GM12878 (cell line): ENCODE measurements around the gene MEMO1. TPM values are rescaled to one million over a fixed set of nuclear protein-coding genes. Genes with fewer than 3 reads are reported as not detected.

Experiments
- ATAC-seq: fragments of 200-7000 bp; cut with Tn5 transposase; 3 replicates; pipeline ENCODE4 v1.9.1; 2020; ENCODE audit warnings: mild to moderate bottlenecking, moderate library complexity
- BruUV-seq: library from RNA; stranded (reverse); fragments of 400-500 nt; replicated peaks from 2 replicates; lab custom pipeline; 2021; lab: Mats Ljungman, UMichigan
- CTCF ChIA-PET: fragments of 300-600 bp; sonication (Branson Sonifier 250); formaldehyde crosslinking; extraction: SDS; loops from one replicate; lab custom pipeline; 2021; ENCODE audit warnings: inconsistent platforms; lab: Yijun Ruan, JAX
- POLR2A ChIA-PET: fragments of 350-600 bp; formaldehyde crosslinking; extraction: SDS; loops from one replicate; lab custom pipeline; 2021; ENCODE audit warnings: inconsistent platforms; lab: Charles Lee
- RAD21 ChIA-PET: fragments of 300-600 bp; sonication (Branson Sonifier 250); formaldehyde crosslinking; loops from one replicate; lab custom pipeline; 2023; ENCODE audit warnings: antibody characterized with exemption; ENCODE audit not compliant: unreplicated experiment; lab: Charles Lee
- SMC1A ChIA-PET: fragments of 300-600 bp; sonication (Branson Sonifier 250); formaldehyde crosslinking; loops from one replicate; lab custom pipeline; 2023; ENCODE audit not compliant: unreplicated experiment, uncharacterized antibody; lab: Charles Lee
- DNase-seq: peaks from one replicate; pipeline ENCODE4 v3.0.0-alpha.2; 2011; ENCODE audit warnings: low read depth, low spot score
- FAIRE-seq: peaks from 3 replicates; lab custom pipeline; 2011; peaks lifted over from hg19 to GRCh38; lab: Jason Lieb, UNC
- H2AFZ ChIP-seq: 2 replicates; pipeline ENCODE4 v1.6.0; 2011; ENCODE audit warnings: low read depth, low read length, control low read depth; ENCODE audit not compliant: control insufficient read depth
- H3K27ac ChIP-seq: 2 replicates; pipeline ENCODE4 v1.5.1; 2011; ENCODE audit warnings: control low read depth; ENCODE audit not compliant: control insufficient read depth, insufficient read depth
- H3K27me3 ChIP-seq, 2 experiments: replicated peaks in 1 of 2; 2 replicates each; pipeline versions ENCODE4 v1.6.0 to v1.6.1; 2011; ENCODE audit warnings: low read length in 1 of 2; ENCODE audit not compliant: control insufficient read depth in 2 of 2, insufficient read depth in 2 of 2
- H3K36me3 ChIP-seq, 2 experiments: 2 replicates each; pipeline ENCODE4 v1.5.1; 2011; ENCODE audit warnings: low read length in 1 of 2; ENCODE audit not compliant: control insufficient read depth in 2 of 2, insufficient read depth in 2 of 2
- H3K4me1 ChIP-seq: 2 replicates; pipeline ENCODE4 v1.6.1; 2011; ENCODE audit warnings: mild to moderate bottlenecking, low read length, moderate library complexity, mixed read lengths; ENCODE audit not compliant: control insufficient read depth, insufficient read depth
- H3K4me2 ChIP-seq: 2 replicates; pipeline ENCODE4 v1.6.0; 2011; ENCODE audit warnings: control low read depth; ENCODE audit not compliant: control insufficient read depth, insufficient read depth
- H3K4me3 ChIP-seq: fragments of 200-600 bp; sonication (generic); 2 replicates; pipeline ENCODE4 v1.5.1; 2016
- H3K79me2 ChIP-seq: 2 replicates; pipeline ENCODE4 v1.6.0; 2011; ENCODE audit warnings: low read length; ENCODE audit not compliant: control insufficient read depth, insufficient read depth
- H3K9ac ChIP-seq: 2 replicates; pipeline ENCODE4 v1.8.0; 2011; ENCODE audit warnings: low read length, control low read depth, mixed read lengths; ENCODE audit not compliant: control insufficient read depth, insufficient read depth
- H3K9me3 ChIP-seq: replicated peaks from 3 replicates; pipeline ENCODE4 v1.5.1; 2011; ENCODE audit warnings: mild to moderate bottlenecking, low read length; ENCODE audit not compliant: control insufficient read depth, insufficient read depth
- H4K20me1 ChIP-seq: 2 replicates; pipeline ENCODE4 v1.6.0; 2011; ENCODE audit not compliant: control insufficient read depth, insufficient read depth
- ATF2 ChIP-seq: IDR thresholded peaks from 2 replicates; pipeline ENCODE4 v1.6.1; 2012; ENCODE audit warnings: low read length, inconsistent platforms
- CEBPZ ChIP-seq: fragments of 150-350 bp; IDR thresholded peaks from 2 replicates; pipeline ENCODE4 v1.6.1; 2016; ENCODE audit warnings: low read depth, low read length
- ESRRA ChIP-seq: IDR thresholded peaks from 2 replicates; pipeline ENCODE4 v1.6.1; 2012; ENCODE audit warnings: mild to moderate bottlenecking, low read length, improper control_type of control experiment
- IKZF1 ChIP-seq: fragments of 450-650 bp; conservative IDR thresholded peaks from 2 replicates; pipeline ENCODE4 v1.6.1; 2017; ENCODE audit warnings: antibody characterized with exemption, mild to moderate bottlenecking
- IKZF2 ChIP-seq, 2 experiments: fragments of 450-650 bp; IDR thresholded peaks; 2 replicates each; pipeline ENCODE4 v1.6.1; 2017; ENCODE audit warnings: mild to moderate bottlenecking in 2 of 2, moderate library complexity in 2 of 2
- MYC ChIP-seq: IDR thresholded peaks from 2 replicates; pipeline ENCODE4 v1.6.1; 2011; ENCODE audit warnings: mild to moderate bottlenecking, low read length, moderate library complexity, inconsistent platforms; ENCODE audit not compliant: insufficient read depth, insufficient replicate concordance, insufficient read length, severe bottlenecking
- NFIC ChIP-seq: IDR thresholded peaks from 2 replicates; pipeline ENCODE4 v1.6.1; 2012; ENCODE audit warnings: low read depth, mild to moderate bottlenecking, inconsistent platforms, low read length, moderate library complexity
- NKRF ChIP-seq: fragments of 450-650 bp; conservative IDR thresholded peaks from 2 replicates; pipeline ENCODE4 v1.6.1; 2017; ENCODE audit warnings: mild to moderate bottlenecking, moderate library complexity
- REST ChIP-seq: IDR thresholded peaks from 2 replicates; pipeline ENCODE4 v1.6.1; 2012; ENCODE audit warnings: mild to moderate bottlenecking, low read depth, low read length
- SREBF2 ChIP-seq: IDR thresholded peaks from 2 replicates; pipeline ENCODE4 v1.6.1; 2012; ENCODE audit warnings: mild to moderate bottlenecking, low read length
- ZBED1 ChIP-seq: IDR thresholded peaks from 2 replicates; pipeline ENCODE4 v1.6.1; 2016; ENCODE audit warnings: borderline replicate concordance
- WGBS: methylation state at CpG from one replicate; pipeline ENCODE4 v1.1.6; 2016; ENCODE audit warnings: low lambda C conversion rate; ENCODE audit not compliant: insufficient replicate concordance, insufficient coverage; ENCODE audit errors: missing lambda C conversion rate; 5-methylcytosine and 5-hydroxymethylcytosine counted together
- in situ Hi-C: fragments of 300-500 bp; cut with MboI; formaldehyde crosslinking; loops from 9 replicates; pipeline ENCODE4 v1.14.3; 2018; ENCODE audit warnings: mixed read lengths
- intact Hi-C: fragments of 100-400 bp; cut with micrococcal nuclease; formaldehyde crosslinking; loops from one replicate; pipeline ENCODE4 v1.14.2; 2022; ENCODE audit not compliant: unreplicated experiment
- polyA plus RNA-seq, 11 experiments: library from polyadenylated mRNA; depleted of rRNA in 4 of 11; unstranded in 6 of 11; stranded (reverse) in 5 of 11; fragments of >200 nt; fragmentation: Nextera tagmentation in 4 of 11; fragmentation: Illumina TruSeq in 1 of 11; extraction: Ambion mirVana in 4 of 11; extraction: Trizol in 1 of 11; gene quantifications; 1 replicate in 1 of 11; 2 replicates in 10 of 11; pipeline versions ENCODE4 v1.2.1 to v1.2.3, GENCODE V29; 2011 to 2016; ENCODE audit warnings: inconsistent platforms in 2 of 11, missing spikeins in 2 of 11, low read depth in 1 of 11
- total RNA-seq, 4 experiments: library from RNA; depleted of rRNA in 3 of 4; stranded (reverse); fragments of >200 nt in 3 of 4; fragmentation: Illumina TruSeq in 1 of 4; extraction: Trizol in 1 of 4; gene quantifications; 2 replicates each; pipeline versions ENCODE4 v1.2.1 to v1.2.3, GENCODE V29; 2013 to 2021
- TF ChIP-seq, protein P1 (sequence below): IDR thresholded peaks from 2 replicates; pipeline ENCODE4 v1.6.1; 2011; ENCODE audit warnings: mild to moderate bottlenecking, low read depth, low read length, moderate library complexity; ENCODE audit not compliant: insufficient replicate concordance

Gene MEMO1
- total and polyA plus RNA-seq, 10 of the 15 experiments (the other 5 are each of a cell fraction or from before 2014, with no cell fraction given): 39.8 to 99.1 (median 72.2) TPM

DNA sequence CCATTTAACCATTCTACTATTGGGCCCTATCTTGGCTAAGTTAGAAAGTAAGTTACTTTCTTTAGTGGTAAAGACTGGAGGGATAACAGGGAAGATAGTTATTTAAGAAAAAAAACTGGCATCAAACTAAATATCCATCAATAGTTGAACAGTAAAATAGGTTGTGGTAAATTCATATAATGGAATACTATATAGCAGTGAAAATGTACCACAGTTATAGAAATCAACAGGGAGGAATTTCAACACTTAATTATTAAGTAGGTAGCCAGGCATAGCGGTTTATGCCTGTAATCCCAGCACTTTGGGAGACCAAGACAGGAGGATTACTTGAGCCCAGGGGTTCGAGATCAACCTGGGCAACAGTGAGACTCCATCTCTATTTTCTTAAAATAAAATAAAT lies 49.5 kb upstream of the MEMO1 start:
- in situ Hi-C loops (no loop called here), intact Hi-C loops (loop anchor here (5.0 kb wide), 2 partner anchors 103 to 107 kb away; partner anchors contain the start of gene SLC30A6)
- ChIA-PET RAD21 (no interaction called here), POLR2A (interaction anchor here (0.6 kb wide), 1 partner anchor 70 kb away, joined by 3 read pairs; no protein-coding TSS in a partner anchor), SMC1A (interaction anchor here (1.5 to 2.3 kb wide), 2 partner anchors 15 to 20 kb away, joined by 5 read pairs; partner anchors contain the start of gene DPY30), CTCF (no interaction called here)
- Histone ChIP-seq H3K27me3 (no peaks in the 10 kb centered on the region), H3K79me2 (peaks cover 5% of the 10 kb centered on the region), H2AFZ (no peak overlapping the region), H4K20me1 (no peaks in the 10 kb centered on the region), H3K4me1 (peaks cover 9% of the 10 kb centered on the region; the same call in 1 of the 2 replicates), H3K36me3 (no peaks in the 10 kb centered on the region), H3K4me3 (no peak overlapping the region), H3K9me3 (no peaks in the 10 kb centered on the region), H3K4me2 (no peak overlapping the region), H3K9ac (no peak overlapping the region), H3K27ac (no peak overlapping the region)
- no peak for ATAC-seq
- FAIRE-seq: no peak
- 64% methylated on average over 2 of the region's 2 CpGs for WGBS
- DNase-seq: no peak
- no TSS peak for BruUV-seq
- TF ChIP-seq ATF2: no peak
- TF ChIP-seq NFIC: no peak
- TF ChIP-seq NKRF: no peak
- TF ChIP-seq, protein P1, sequence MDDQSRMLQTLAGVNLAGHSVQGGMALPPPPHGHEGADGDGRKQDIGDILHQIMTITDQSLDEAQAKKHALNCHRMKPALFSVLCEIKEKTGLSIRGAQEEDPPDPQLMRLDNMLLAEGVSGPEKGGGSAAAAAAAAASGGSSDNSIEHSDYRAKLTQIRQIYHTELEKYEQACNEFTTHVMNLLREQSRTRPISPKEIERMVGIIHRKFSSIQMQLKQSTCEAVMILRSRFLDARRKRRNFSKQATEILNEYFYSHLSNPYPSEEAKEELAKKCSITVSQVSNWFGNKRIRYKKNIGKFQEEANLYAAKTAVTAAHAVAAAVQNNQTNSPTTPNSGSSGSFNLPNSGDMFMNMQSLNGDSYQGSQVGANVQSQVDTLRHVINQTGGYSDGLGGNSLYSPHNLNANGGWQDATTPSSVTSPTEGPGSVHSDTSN: no peak
- no peak for TF ChIP-seq REST
- TF ChIP-seq IKZF2 (IDR thresholded peaks at IDR 0.05): no peak
- TF ChIP-seq IKZF1: no peak
- TF ChIP-seq MYC: no peak
- TF ChIP-seq ZBED1: no peak
- no peak for TF ChIP-seq SREBF2
- no peak for TF ChIP-seq ESRRA
- no peak for TF ChIP-seq CEBPZ
